Testis (tissue), 3 donors: Measurements from ENCODE around the gene ZC3H18. TPM values are rescaled to one million over a fixed set of nuclear protein-coding genes. Genes with fewer than 3 reads are reported as not detected.

Experiments
- DNase-seq: peaks from one replicate; pipeline ENCODE4 v3.0.0-alpha.2; 2019
- H3K27ac ChIP-seq, 2 donors: fragments of 200-600 bp; sonication (generic); one replicate each; pipeline ENCODE4 v1.5.1; 2019
- H3K27me3 ChIP-seq: fragments of 200-600 bp; sonication (generic); one replicate; pipeline ENCODE4 v1.5.1; 2019
- H3K36me3 ChIP-seq: fragments of 200-600 bp; sonication (generic); one replicate; pipeline ENCODE4 v1.5.1; 2017; ENCODE audit warnings: low read depth; ENCODE audit errors: missing control alignments
- H3K4me1 ChIP-seq: fragments of 200-600 bp; sonication (generic); one replicate; pipeline ENCODE4 v1.5.1; 2019
- H3K4me3 ChIP-seq, 2 donors: fragments of 200-600 bp; sonication (generic); one replicate each; pipeline ENCODE4 v1.5.1; 2017 to 2019
- H3K9me3 ChIP-seq: fragments of 200-600 bp; sonication (generic); one replicate; pipeline ENCODE4 v1.5.1; 2017
- CTCF ChIP-seq, 3 experiments: fragments of 450-650 bp in 2 of 3; fragments of 200-600 bp in 1 of 3; sonication (generic) in 1 of 3; IDR thresholded peaks; one replicate each; pipeline ENCODE4 v1.5.1; 2016 to 2019; ENCODE audit warnings: antibody characterized with exemption in 3 of 3, mild to moderate bottlenecking in 2 of 3, moderate library complexity in 1 of 3
- POLR2A ChIP-seq: fragments of 450-650 bp; IDR thresholded peaks from one replicate; pipeline ENCODE4 v1.6.1; 2017; ENCODE audit warnings: antibody characterized with exemption, mild to moderate bottlenecking, moderate library complexity
- WGBS, 2 donors: methylation state at CpG; one replicate each; pipeline ENCODE4 v1.1.5; 2018; 5-methylcytosine and 5-hydroxymethylcytosine counted together
- intact Hi-C: fragments of 100-400 bp; cut with DNase I; formaldehyde crosslinking; loops from one replicate; pipeline ENCODE4 v1.15.1; 2023; ENCODE audit warnings: low total_unique reads
- polyA plus RNA-seq: library from polyadenylated mRNA; stranded (reverse); fragments of 350-450 nt; fragmentation: Illumina TruSeq; extraction: RNeasy Lipid Tissue Mini Kit (QIAGEN cat#74804); gene quantifications from one replicate; pipeline ENCODE4 v1.2.3, GENCODE V29; 2014; ENCODE audit warnings: low read depth, low replicate concordance; ENCODE audit not compliant: insufficient read depth
- total RNA-seq, 2 donors: library from RNA; depleted of rRNA; stranded (reverse); fragments of >200 nt; gene quantifications; one replicate each; pipeline ENCODE4 v1.2.3, GENCODE V29; 2016

ZC3H18 gene
- total and polyA plus RNA-seq, 3 donors from 2014 or later = 53.8 to 63.7 (median 59.6) TPM

DNA sequence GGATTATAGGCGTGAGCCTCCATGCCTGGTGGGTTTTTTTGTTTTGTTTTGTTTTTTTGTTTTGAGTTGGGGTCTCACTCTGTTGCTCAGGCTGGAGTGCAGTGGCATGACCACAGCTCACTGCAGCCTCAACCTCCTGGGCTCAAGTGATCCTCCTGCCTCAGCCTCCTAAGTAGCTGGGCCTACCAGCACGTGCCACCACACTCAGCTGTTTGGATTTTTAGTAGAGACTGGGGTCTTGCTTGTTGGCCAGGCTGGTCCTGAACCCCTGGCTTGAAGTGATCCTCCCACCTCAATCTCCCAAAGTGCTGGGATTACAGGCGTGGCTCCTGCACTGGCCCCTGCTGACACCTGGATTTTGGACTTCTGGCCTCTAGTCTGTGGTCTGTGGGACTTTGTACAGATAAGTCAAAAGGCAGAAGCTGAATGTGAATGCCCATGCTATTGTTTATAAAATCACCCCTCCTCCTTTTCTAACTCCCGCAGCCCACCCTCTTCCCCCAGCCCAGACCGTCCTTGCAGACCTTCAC is 110.4 kb downstream of the ZC3H18 start:
- Histone ChIP-seq H3K27me3 (no peaks in the 10 kb centered on the region), H3K4me1 (peaks cover 3% of the 10 kb centered on the region), H3K27ac (no peak overlapping the region), H3K36me3 (no peaks in the 10 kb centered on the region), H3K9me3 (no peaks in the 10 kb centered on the region), H3K4me3 (no peak overlapping the region)
- WGBS, 2 donors = 75 to 80% methylated on average over 5 of the region's 5 CpGs
- intact Hi-C loops = no loop called here
- no peak for DNase-seq
- no peak for TF ChIP-seq POLR2A
- TF ChIP-seq CTCF (IDR thresholded peaks at IDR 0.05) = no peak

DNA sequence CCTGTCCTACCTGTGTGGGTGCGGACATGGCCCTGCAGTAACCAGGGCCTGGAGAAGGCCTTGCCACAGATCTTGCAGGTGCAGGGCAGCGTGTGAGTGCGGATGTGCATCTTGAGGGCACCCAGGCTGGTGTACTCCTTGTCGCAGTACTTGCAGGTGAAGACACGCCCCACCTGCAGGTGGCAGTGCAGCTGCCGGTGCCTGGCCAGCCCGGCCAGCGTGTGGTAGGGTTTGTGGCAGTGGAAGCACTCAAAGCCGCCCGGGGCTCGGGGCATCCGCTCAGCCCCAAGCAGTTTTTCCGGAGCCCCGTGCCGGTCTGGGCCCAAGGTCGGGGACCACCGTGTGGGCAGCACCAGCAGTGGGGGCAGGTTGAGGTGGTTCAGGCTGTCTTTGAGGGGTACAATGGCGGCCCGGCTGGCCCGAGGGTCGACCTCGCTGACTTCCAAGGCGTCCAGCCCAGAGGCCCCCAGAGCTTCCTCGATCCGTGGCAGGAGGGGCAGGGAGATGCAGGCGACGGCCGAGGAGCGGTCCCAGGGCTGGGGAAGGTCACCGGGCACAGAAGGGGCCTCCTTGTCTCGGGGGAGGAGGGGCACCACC is 111.0 kb downstream of the ZC3H18 start:
- WGBS, 2 donors = 50 to 56% methylated on average over 5 to 29 of the region's 31 CpGs
- Histone ChIP-seq H3K27ac (no peak overlapping the region), H3K4me3 (no peak overlapping the region), H3K9me3 (no peaks in the 10 kb centered on the region), H3K36me3 (no peaks in the 10 kb centered on the region), H3K27me3 (no peaks in the 10 kb centered on the region), H3K4me1 (peaks cover 8% of the 10 kb centered on the region)
- TF ChIP-seq POLR2A (no peak), CTCF (IDR thresholded peaks at IDR 0.05) (no peak)
- intact Hi-C loops = no loop called here
- no peak for DNase-seq

Other genes with a start within 250 kb of the ZC3H18 start
- 1 to 10 TPM; 2.2 to 2.8 TPM for gene ZNF469, start 187.4 kb upstream of the ZC3H18 start, total RNA-seq
- 0.98 TPM for gene ZNF469, start 187.4 kb upstream of the ZC3H18 start, polyA plus RNA-seq
- 10 to 100 TPM; 23.9 to 25.1 TPM for gene ZFPM1, start 117.1 kb upstream of the ZC3H18 start, total RNA-seq
- 12.8 TPM for gene ZFPM1, start 117.1 kb upstream of the ZC3H18 start, polyA plus RNA-seq
- 1 to 10 TPM in 1 of 2 donors, under 1 TPM in 1; 0.99 to 1.5 TPM for gene IL17C, start 68.2 kb downstream of the ZC3H18 start, total RNA-seq
- gene IL17C, start 68.2 kb downstream of the ZC3H18 start, polyA plus RNA-seq = 0.75 TPM
- 10 to 100 TPM; 11.7 to 34.9 TPM for gene CYBA, start 80.7 kb downstream of the ZC3H18 start, total RNA-seq
- gene CYBA, start 80.7 kb downstream of the ZC3H18 start, polyA plus RNA-seq = 40.0 TPM
- 10 to 100 TPM; 46.6 to 56.1 TPM for gene MVD, start 92.7 kb downstream of the ZC3H18 start, total RNA-seq
- gene MVD, start 92.7 kb downstream of the ZC3H18 start, polyA plus RNA-seq = 100 TPM
- gene SNAI3, start 116.1 kb downstream of the ZC3H18 start, total RNA-seq = 1 to 10 TPM; 2.5 to 3.0 TPM
- gene SNAI3, start 116.1 kb downstream of the ZC3H18 start, polyA plus RNA-seq = 1.3 TPM
- 10 to 100 TPM; 37.4 to 41.3 TPM for gene RNF166, start 136.0 kb downstream of the ZC3H18 start, total RNA-seq
- gene RNF166, start 136.0 kb downstream of the ZC3H18 start, polyA plus RNA-seq = 18.3 TPM
- 10 to 100 TPM; 24.8 to 25.4 TPM for gene CTU2, start 136.1 kb downstream of the ZC3H18 start, total RNA-seq
- 19.8 TPM for gene CTU2, start 136.1 kb downstream of the ZC3H18 start, polyA plus RNA-seq
- gene PIEZO1, start 214.8 kb downstream of the ZC3H18 start, total RNA-seq = 10 to 100 TPM; 40.7 to 44.5 TPM
- gene PIEZO1, start 214.8 kb downstream of the ZC3H18 start, polyA plus RNA-seq = 24.2 TPM
- 10 to 100 TPM; 14.9 to 19.1 TPM for gene CDT1, start 233.4 kb downstream of the ZC3H18 start, total RNA-seq
- gene CDT1, start 233.4 kb downstream of the ZC3H18 start, polyA plus RNA-seq = 11.9 TPM
- gene APRT, start 241.5 kb downstream of the ZC3H18 start, total RNA-seq = 10 to 100 TPM; 62.1 to 82.1 TPM
- gene APRT, start 241.5 kb downstream of the ZC3H18 start, polyA plus RNA-seq = 86.0 TPM